HG02938 (cell line): Measurements from ENCODE around the gene MYO1D.
A peak's percentile ranks its signal among the peaks of the same experiment; 100 is the strongest.
"Not testable (repeated sequence)": the region's sequence is repeated elsewhere in the genome, so short reads cannot be mapped to it uniquely, and the experiment has no call there.

ENCODE experiments used
- ATAC-seq: cut with Tn5 transposase; IDR thresholded peaks from one replicate; pipeline ENCODE4 v1.9.1; 2021; ENCODE audit warnings: mild to moderate bottlenecking, moderate library complexity; ENCODE audit not compliant: unreplicated experiment

The MYO1D gene

GRCh38 chr17:32896647-32897258 lies 19.8 kb upstream of the MYO1D start:
- ATAC-seq, result no peak

- ATAC-seq, result no peak
Measured at GRCh38 chr17:32894245-32894644, 17.3 kb upstream of the MYO1D start.

- ATAC-seq, result not testable (repeated sequence)
Measured at GRCh38 chr17:32887410-32887809, 10.5 kb upstream of the MYO1D start.

- ATAC-seq, result not testable (repeated sequence)
Measured at GRCh38 chr17:32886951-32887350, 10.0 kb upstream of the MYO1D start.

GRCh38 chr17:32882734-32883133 lies 5.8 kb upstream of the MYO1D start:
- ATAC-seq, result no peak

- no peak for ATAC-seq
Measured at GRCh38 chr17:32882029-32882428, 5.1 kb upstream of the MYO1D start.

- no peak for ATAC-seq
Measured at GRCh38 chr17:32880671-32881453, 3.9 kb upstream of the MYO1D start.

- ATAC-seq, result no peak
Measured at GRCh38 chr17:32879134-32879533, 2.2 kb upstream of the MYO1D start.

- no peak for ATAC-seq
Measured at GRCh38 chr17:32878211-32878610, 1.3 kb upstream of the MYO1D start.

GRCh38 chr17:32877164-32877764 lies 340 bp upstream of the MYO1D start:
- peak; percentile 68 for ATAC-seq

- ATAC-seq, result no peak
Measured at GRCh38 chr17:32875923-32876416, 954 bp downstream of the MYO1D start.

- no peak for ATAC-seq
Measured at GRCh38 chr17:32875230-32875917, 1.6 kb downstream of the MYO1D start.

GRCh38 chr17:32873114-32873513 lies 3.8 kb downstream of the MYO1D start:
- no peak for ATAC-seq

- ATAC-seq, result no peak
Measured at GRCh38 chr17:32871746-32872145, 5.2 kb downstream of the MYO1D start.

- no peak for ATAC-seq
Measured at GRCh38 chr17:32870969-32871368, 6.0 kb downstream of the MYO1D start.

GRCh38 chr17:32870027-32870670 lies 6.8 kb downstream of the MYO1D start:
- ATAC-seq, result no peak

GRCh38 chr17:32869345-32870026 lies 7.4 kb downstream of the MYO1D start:
- ATAC-seq, result no peak

- ATAC-seq, result no peak
Measured at GRCh38 chr17:32865141-32865540, 11.8 kb downstream of the MYO1D start.

GRCh38 chr17:32863559-32863958 lies 13.4 kb downstream of the MYO1D start:
- no peak for ATAC-seq

GRCh38 chr17:32862940-32863339 lies 14.0 kb downstream of the MYO1D start:
- ATAC-seq, result no peak
